Measurements from ENCODE around the gene NHLRC1.
A peak's percentile ranks its signal among the peaks of the same experiment; 100 is the strongest.
"Not testable (repeated sequence)": the region's sequence is repeated elsewhere in the genome, so short reads cannot be mapped to it uniquely, and the experiment has no call there.

The NHLRC1 gene

GRCh38 chr6:18122128-18123093 is at the start of gene NHLRC1:
NHLRC1 (minus strand) TSS chr6:18122677; CDS start chr6:18122606, 71 bp downstream.
- peak; percentile 83 for DNase-seq (ENCODE audit: low spot score)

- DNase-seq (ENCODE audit: low spot score), result no peak
Measured at GRCh38 chr6:18171871-18172270, 49.4 kb upstream of the NHLRC1 start.

GRCh38 chr6:18168264-18168663 is 45.8 kb upstream of the NHLRC1 start:
- no peak for DNase-seq (ENCODE audit: low spot score)

- peak; percentile 38 for DNase-seq (ENCODE audit: low spot score)
Measured at GRCh38 chr6:18166312-18167036, 44.0 kb upstream of the NHLRC1 start.

- no peak for DNase-seq (ENCODE audit: low spot score)
Measured at GRCh38 chr6:18165751-18166150, 43.3 kb upstream of the NHLRC1 start.

GRCh38 chr6:18162401-18162800 is 39.9 kb upstream of the NHLRC1 start:
- DNase-seq (ENCODE audit: low spot score), result no peak

- peak; percentile 34 for DNase-seq (ENCODE audit: low spot score)
Measured at GRCh38 chr6:18161431-18161830, 39.0 kb upstream of the NHLRC1 start.

- no peak for DNase-seq (ENCODE audit: low spot score)
Measured at GRCh38 chr6:18160911-18161310, 38.4 kb upstream of the NHLRC1 start.

GRCh38 chr6:18155864-18156421 is 33.5 kb upstream of the NHLRC1 start:
- DNase-seq (ENCODE audit: low spot score), result peak; percentile 36

- DNase-seq (ENCODE audit: low spot score), result peak; percentile 99
Measured at GRCh38 chr6:18155150-18155863, 32.8 kb upstream of the NHLRC1 start, which contains the start of gene KDM1B. KDM1B (plus strand) TSS chr6:18155422; CDS start chr6:18159896, 4,474 bp downstream.

- no peak for DNase-seq (ENCODE audit: low spot score)
Measured at GRCh38 chr6:18154507-18155149, 32.2 kb upstream of the NHLRC1 start, which contains the start of gene TPMT. TPMT (minus strand) TSS chr6:18155077; CDS start chr6:18149127, 5,950 bp downstream.

- no peak for DNase-seq (ENCODE audit: low spot score)
Measured at GRCh38 chr6:18153311-18153703, 30.8 kb upstream of the NHLRC1 start.

GRCh38 chr6:18151801-18152200 is 29.3 kb upstream of the NHLRC1 start:
- no peak for DNase-seq (ENCODE audit: low spot score)

- not testable (repeated sequence) for DNase-seq (ENCODE audit: low spot score)
Measured at GRCh38 chr6:18151391-18151790, 28.9 kb upstream of the NHLRC1 start.

- DNase-seq (ENCODE audit: low spot score), result peak; percentile 35
Measured at GRCh38 chr6:18148304-18149025, 26.0 kb upstream of the NHLRC1 start.

GRCh38 chr6:18147616-18148015 is 25.1 kb upstream of the NHLRC1 start:
- DNase-seq (ENCODE audit: low spot score), result no peak

- DNase-seq (ENCODE audit: low spot score), result no peak
Measured at GRCh38 chr6:18147160-18147559, 24.7 kb upstream of the NHLRC1 start.

- DNase-seq (ENCODE audit: low spot score), result no peak
Measured at GRCh38 chr6:18142591-18142861, 20.0 kb upstream of the NHLRC1 start.

GRCh38 chr6:18141805-18142590 is 19.5 kb upstream of the NHLRC1 start:
- DNase-seq (ENCODE audit: low spot score), result no peak

Measured in hepatic stellate cell (primary cell).